Lower lobe of right lung (tissue), 2 donors: Measurements from ENCODE around the gene RAB6D. TPM values are rescaled to one million over a fixed set of nuclear protein-coding genes. Genes with fewer than 3 reads are reported as not detected.
"Not testable (repeated sequence)": the region's sequence is repeated elsewhere in the genome, so short reads cannot be mapped to it uniquely, and the experiment has no call there.

Source experiments
- ATAC-seq, 2 donors: fragments of 200-7000 bp; cut with Tn5 transposase; one replicate each; pipeline ENCODE4 v1.9.1; 2020 to 2022; ENCODE audit warnings: mild to moderate bottlenecking in 2 of 2, moderate library complexity in 2 of 2
- DNase-seq: peaks from one replicate; pipeline ENCODE4 v3.0.0-alpha.2; 2020
- H3K27ac ChIP-seq: fragments of 200-600 bp; one replicate; pipeline ENCODE4 v1.8.0; 2022
- H3K27me3 ChIP-seq: fragments of 200-600 bp; one replicate; pipeline ENCODE4 v1.8.0; 2022; ENCODE audit warnings: low read depth
- H3K36me3 ChIP-seq: fragments of 200-600 bp; one replicate; pipeline ENCODE4 v1.8.0; 2022; ENCODE audit warnings: mild to moderate bottlenecking
- H3K4me1 ChIP-seq: fragments of 200-600 bp; one replicate; pipeline ENCODE4 v1.8.0; 2022
- H3K4me3 ChIP-seq: fragments of 200-600 bp; one replicate; pipeline ENCODE4 v1.8.0; 2022; ENCODE audit warnings: mild to moderate bottlenecking
- H3K9me3 ChIP-seq: fragments of 200-600 bp; one replicate; pipeline ENCODE4 v1.8.0; 2022
- CTCF ChIP-seq: fragments of 200-600 bp; IDR thresholded peaks from one replicate; pipeline ENCODE4 v1.8.0; 2022; ENCODE audit warnings: antibody characterized with exemption, mild to moderate bottlenecking
- intact Hi-C: fragments of 100-400 bp; cut with DNase I; formaldehyde crosslinking; loops from one replicate; pipeline ENCODE4 v1.11.0; 2022
- total RNA-seq: library from RNA; stranded (reverse); fragmentation: NEBNext Ultra II Directional; extraction: Animal tissue kit (Norgen Biotek cat#: 25700); gene quantifications from one replicate; pipeline ENCODE4 v1.2.1, GENCODE V29; 2021
- donor health status: DM: no; HTN: yes; CAD: no; lungs with severe emphysema.

RAB6D gene
- total RNA-seq, 1 donor from 2014 or later: not detected

GRCh38 chr2:131322209-131322608, 41.8 kb downstream of the RAB6D start:
- Histone ChIP-seq H3K9me3 (no peaks in the 10 kb centered on the region), H3K27ac (no peak overlapping the region), H3K27me3 (no peaks in the 10 kb centered on the region), H3K4me3 (no peak overlapping the region), H3K36me3 (no peaks in the 10 kb centered on the region), H3K4me1 (no peaks in the 10 kb centered on the region)
- TF ChIP-seq CTCF: no peak
- intact Hi-C loops: no loop called here
- DNase-seq (no peak), ATAC-seq (no peak)

GRCh38 chr2:131321344-131321743, 42.6 kb downstream of the RAB6D start:
- H3K9me3 ChIP-seq, intact Hi-C loops, H3K4me3 ChIP-seq, H3K27ac ChIP-seq, H3K4me1 ChIP-seq, H3K27me3 ChIP-seq, H3K36me3 ChIP-seq, DNase-seq, ATAC-seq: not testable (repeated sequence)

GRCh38 chr2:131311001-131311400, 53.0 kb downstream of the RAB6D start:
- H3K36me3 ChIP-seq, H3K27ac ChIP-seq, H3K27me3 ChIP-seq, H3K4me3 ChIP-seq, DNase-seq, ATAC-seq, intact Hi-C loops, H3K4me1 ChIP-seq, H3K9me3 ChIP-seq: not testable (repeated sequence)

Other genes with a start within 250 kb of the RAB6D start
- 0.18 TPM for gene POTEE, start 154.6 kb downstream of the RAB6D start, total RNA-seq
- not detected for gene TUBA3D, start 112.0 kb upstream of the RAB6D start, total RNA-seq
- 49.9 TPM for gene MZT2A, start 128.2 kb upstream of the RAB6D start, total RNA-seq
- 4.9 TPM for gene CCDC74A, start 163.7 kb upstream of the RAB6D start, total RNA-seq